COLO829 (cell line): ENCODE results near the gene CDHR5.

Experiments
- DNase-seq: peaks from one replicate; pipeline ENCODE4 v3.0.0; 2012; ENCODE audit warnings: low spot score

Gene CDHR5

DNA sequence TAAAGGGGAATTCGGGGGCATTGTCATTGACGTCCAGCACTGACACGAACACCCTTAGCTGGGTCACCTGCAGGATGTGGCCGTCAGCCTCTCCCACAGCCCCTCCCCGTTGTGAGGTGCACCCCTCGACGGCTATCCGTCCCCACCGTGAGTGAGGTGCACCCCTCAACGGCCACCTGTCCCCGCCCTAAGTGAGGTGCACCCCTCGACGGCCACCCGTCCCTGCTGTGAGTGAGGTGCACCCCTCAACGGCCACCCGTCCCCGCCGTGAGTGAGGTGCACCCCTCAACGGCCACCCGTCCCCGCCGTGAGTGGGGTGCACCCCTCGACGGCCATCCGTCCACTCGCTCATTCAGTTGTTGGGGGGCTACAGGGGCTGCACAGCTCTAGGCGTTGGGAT lies 2.9 kb downstream of the CDHR5 start:
- DNase-seq, result no peak

DNA sequence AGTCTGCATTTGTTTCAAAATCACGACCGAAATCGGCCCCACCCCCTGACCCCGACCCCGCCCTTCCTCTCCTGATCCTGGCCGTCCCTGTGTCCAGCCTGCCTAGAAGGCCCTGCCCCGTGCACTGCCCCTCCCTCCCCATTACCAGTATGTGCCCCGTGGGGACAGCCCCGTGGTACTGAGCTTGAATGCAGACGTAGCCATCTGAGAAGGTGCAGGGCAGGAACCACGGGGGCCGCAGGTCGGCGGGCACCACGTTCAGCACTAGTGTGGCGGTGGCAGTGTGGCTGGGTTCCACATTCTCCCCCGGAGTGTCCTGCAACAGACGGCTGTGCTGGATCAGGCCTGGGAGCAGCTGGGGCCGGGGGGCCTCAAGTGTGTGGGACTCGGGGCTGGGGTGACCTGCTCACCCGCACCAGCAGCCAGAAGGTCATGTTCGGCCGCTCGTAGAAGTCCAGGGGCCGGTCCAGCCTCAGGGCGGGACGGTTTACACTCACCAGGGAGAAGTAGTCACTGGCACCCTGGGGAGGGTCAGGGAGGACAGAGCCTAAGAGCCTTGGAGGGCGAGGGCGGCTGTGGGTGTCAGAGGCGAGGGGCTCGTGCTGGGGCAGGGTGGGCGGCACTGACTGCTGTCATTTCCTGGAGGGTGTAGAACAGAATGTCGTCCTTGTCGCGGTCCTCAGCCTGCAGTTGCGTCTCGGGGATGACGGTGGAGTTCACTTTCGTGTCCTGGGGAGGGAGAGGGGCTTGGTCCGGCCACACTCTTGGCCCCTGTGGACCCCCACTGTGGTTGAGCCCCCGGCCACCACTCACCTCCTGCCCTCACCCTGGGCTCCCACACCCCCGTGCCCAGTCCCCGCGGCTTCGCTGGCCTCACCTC lies 3.6 kb downstream of the CDHR5 start:
- no peak for DNase-seq

GRCh38 chr11:620201-620600 lies 4.6 kb downstream of the CDHR5 start:
- no peak for DNase-seq

- DNase-seq, result no peak
Observed at GRCh38 chr11:619628-620050, 5.1 kb downstream of the CDHR5 start.

DNA sequence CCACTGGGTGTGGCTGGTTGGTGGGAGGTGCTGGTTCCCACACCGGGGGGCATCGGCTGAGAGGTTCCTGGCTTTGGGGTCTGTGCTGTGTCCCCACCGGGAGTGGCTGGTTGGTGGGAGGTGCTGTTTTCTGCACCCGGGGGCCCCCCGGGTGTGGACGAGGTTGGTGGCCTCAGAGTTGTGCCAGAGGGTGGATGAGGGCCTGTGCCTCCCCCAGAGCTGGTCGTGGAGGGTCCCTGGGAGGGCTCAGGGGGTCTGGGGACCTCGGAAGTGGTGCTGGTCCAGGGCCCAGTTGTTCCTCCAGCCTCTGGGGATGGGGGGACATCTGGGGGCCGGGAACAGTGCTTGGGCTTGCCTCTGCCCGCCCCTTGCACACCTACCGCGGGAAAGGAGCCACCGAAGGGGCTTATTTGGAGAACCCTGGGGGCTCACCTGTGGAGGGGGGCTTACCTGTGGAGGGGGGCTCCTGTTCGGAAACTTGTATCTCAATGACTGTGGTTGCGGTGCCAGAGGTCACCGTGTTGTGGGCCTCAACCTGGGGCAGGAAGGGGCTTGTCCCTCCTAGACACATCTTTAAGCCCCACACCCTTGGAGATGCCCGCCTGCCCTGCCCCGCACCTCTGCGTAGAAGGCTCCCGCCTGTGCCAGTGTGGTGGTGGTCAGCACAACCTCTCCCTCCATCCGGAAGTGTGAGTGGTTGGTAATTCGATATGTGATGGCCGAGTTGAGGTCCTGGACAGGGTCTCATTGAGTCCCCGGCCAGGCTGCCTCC lies 5.7 kb downstream of the CDHR5 start:
- DNase-seq, result no peak

GRCh38 chr11:617912-618682 lies 6.7 kb downstream of the CDHR5 start:
- no peak for DNase-seq

- no peak for DNase-seq
Observed at GRCh38 chr11:617199-617911, 7.4 kb downstream of the CDHR5 start.

- no peak for DNase-seq
Observed at GRCh38 chr11:616320-617198, 8.2 kb downstream of the CDHR5 start.

DNA sequence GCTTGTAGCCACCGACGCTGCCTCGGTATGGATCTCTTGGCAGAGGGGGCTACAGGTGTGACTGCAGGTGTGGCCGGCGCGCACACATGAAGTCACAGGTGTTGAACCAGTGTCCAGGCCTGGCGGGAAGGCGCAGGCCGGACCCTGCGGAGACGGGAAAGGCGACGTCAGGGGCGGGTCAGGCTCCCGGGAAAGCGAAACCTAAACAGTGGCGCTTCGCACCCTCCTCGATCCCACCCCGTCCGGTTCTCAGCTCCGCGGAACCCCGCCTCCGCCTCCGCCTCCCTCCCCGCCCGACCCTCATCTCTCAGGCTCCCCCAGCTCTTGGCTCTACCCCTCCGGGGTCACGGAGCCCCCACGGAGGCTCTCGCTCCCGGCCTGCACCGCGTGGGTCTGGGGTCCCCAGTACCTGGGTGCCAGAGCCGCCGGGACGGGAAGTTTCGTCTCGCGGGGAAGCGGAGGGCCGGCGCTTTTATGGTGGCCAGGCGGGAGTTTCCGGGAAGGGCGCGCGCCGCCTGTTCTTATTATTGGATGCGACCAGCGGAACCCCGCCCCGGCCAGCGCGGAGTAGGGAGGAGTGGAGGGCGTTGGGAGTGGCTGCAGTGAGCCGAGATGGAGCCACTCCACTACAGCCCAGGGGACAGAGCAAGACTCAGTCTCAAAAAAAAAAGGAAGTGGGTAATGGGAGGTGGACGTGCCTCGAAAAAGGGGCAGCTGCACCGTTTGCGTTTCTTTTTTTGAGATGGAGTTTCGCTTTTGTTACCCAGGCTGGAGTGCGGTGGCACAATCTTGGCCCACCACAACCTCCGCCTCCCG lies 9.0 kb downstream of the CDHR5 start, which contains the start of gene IRF7:
Gene IRF7, minus strand, starts transcription at position 447 of the 816 bp plus-strand sequence. CDS start 586 bp downstream, outside the sequence.
- peak; percentile 88 for DNase-seq

DNA sequence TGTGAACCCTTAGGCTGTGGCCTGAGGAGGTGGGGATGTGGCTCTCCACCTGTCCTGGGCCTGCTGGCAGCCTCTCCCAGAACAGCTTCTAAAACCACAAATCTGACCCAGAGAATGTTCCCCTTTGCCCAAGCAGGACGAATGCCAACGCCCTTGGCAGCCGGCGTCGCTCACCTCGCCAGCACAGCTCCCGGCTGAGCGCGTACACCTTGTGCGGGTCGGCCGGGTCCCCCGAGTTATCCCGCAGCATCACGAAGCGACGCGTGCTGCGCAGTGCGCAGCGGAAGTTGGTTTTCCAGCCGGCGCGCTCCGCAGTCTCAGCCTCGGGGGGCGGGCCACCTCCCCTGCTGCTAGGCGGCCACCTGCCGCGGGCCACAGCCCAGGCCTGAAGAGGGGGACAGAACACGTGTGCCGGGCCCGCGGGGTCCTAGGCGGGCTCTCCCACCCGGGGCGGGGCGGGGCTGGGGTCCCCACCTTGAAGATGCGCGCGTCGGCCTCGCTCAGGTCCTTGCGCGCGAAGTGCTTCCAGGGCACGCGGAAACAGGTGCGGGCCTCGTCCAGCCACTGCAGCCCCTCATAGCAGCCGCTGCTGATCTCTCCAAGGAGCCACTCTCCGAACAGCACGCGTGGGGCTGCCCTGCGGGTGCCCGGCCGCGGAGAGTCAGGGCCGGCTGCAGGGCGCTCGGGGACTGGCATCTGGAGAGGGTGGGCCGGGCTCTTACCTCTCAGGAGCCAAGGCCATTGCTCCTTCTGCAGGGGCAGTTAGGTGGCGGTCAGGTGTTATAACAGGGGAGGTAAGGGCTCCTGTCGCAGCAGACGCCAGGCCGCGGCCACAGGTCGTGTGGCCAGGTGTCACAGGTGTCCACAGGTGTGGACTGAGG lies 9.9 kb downstream of the CDHR5 start:
- DNase-seq, result no peak

GRCh38 chr11:614021-614622 lies 10.6 kb downstream of the CDHR5 start:
- no peak for DNase-seq

- DNase-seq, result peak; percentile 60
Observed at GRCh38 chr11:613369-613968, 11.3 kb downstream of the CDHR5 start.

DNA sequence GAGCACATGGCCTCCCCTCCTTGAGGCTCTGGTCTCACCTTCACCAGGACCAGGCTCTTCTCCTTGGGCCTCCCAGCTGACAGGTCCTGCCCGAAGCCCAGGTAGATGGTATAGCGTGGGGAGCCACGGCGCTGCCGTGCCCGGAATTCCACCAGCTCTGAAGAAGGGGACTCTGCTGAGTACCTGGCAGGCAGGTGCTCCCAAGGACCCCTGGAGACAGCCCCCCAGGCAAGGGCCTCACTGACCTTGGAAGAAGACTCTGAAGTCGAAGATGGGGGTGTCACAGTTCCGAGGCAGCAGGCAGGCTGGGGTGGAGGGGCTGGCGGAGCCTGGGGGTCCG lies 11.8 kb downstream of the CDHR5 start:
- no peak for DNase-seq

GRCh38 chr11:612201-612960 lies 12.4 kb downstream of the CDHR5 start:
- no peak for DNase-seq

- no peak for DNase-seq
Observed at GRCh38 chr11:611001-611996, 13.5 kb downstream of the CDHR5 start.
